Esophagus squamous epithelium (tissue), 5 donors: ENCODE results near the gene NARS2. TPM values are rescaled to one million over a fixed set of nuclear protein-coding genes. Genes with fewer than 3 reads are reported as not detected.

Experiments
- DNase-seq: peaks from one replicate; lab custom pipeline; 2025; lab: John Stamatoyannopoulos, UW
- H3K27ac ChIP-seq, 4 donors: fragments of 200-600 bp; sonication (generic); one replicate each; pipeline ENCODE4 v1.5.1; 2016 to 2019; ENCODE audit warnings: mild to moderate bottlenecking in 1 of 4
- H3K27me3 ChIP-seq, 4 donors: fragments of 200-600 bp; sonication (generic); 1 replicate in 3 of 4; 2 replicates in 1 of 4; pipeline versions ENCODE4 v1.5.1 to v1.6.0; 2017 to 2021; ENCODE audit warnings: antibody characterized with exemption in 1 of 4
- H3K36me3 ChIP-seq, 3 donors: fragments of 200-600 bp; sonication (generic); one replicate each; pipeline ENCODE4 v1.5.1; 2016 to 2019
- H3K4me1 ChIP-seq, 3 donors: fragments of 200-600 bp; sonication (generic); one replicate each; pipeline ENCODE4 v1.5.1; 2017 to 2019
- H3K4me3 ChIP-seq, 4 donors: fragments of 200-600 bp; sonication (generic); 1 replicate in 3 of 4; 2 replicates in 1 of 4; pipeline ENCODE4 v1.5.1; 2016 to 2019; ENCODE audit warnings: mild to moderate bottlenecking in 2 of 4, moderate library complexity in 1 of 4
- H3K9me3 ChIP-seq, 3 donors: fragments of 200-600 bp; sonication (generic); one replicate each; pipeline ENCODE4 v1.5.1; 2016 to 2019
- CTCF ChIP-seq, 6 experiments: fragments of 450-650 bp in 4 of 6; fragments of 200-600 bp in 2 of 6; sonication (generic) in 2 of 6; IDR thresholded peaks; one replicate each; pipeline ENCODE4 v1.5.1; 2016 to 2019; ENCODE audit warnings: antibody characterized with exemption in 6 of 6, mild to moderate bottlenecking in 4 of 6, moderate library complexity in 4 of 6
- POLR2A ChIP-seq, 4 donors: fragments of 450-650 bp; IDR thresholded peaks; one replicate each; pipeline ENCODE4 v1.6.1; 2017; ENCODE audit warnings: antibody characterized with exemption in 4 of 4, mild to moderate bottlenecking in 4 of 4, moderate library complexity in 3 of 4
- WGBS, 2 donors: methylation state at CpG; one replicate each; pipeline ENCODE4 v1.1.5; 2018; 5-methylcytosine and 5-hydroxymethylcytosine counted together
- intact Hi-C: fragments of 100-400 bp; cut with DNase I; formaldehyde crosslinking; loops from one replicate; pipeline ENCODE4 v1.15.0; 2022
- total RNA-seq, 4 donors: library from RNA; depleted of rRNA; stranded (reverse); fragments of >200 nt; gene quantifications; one replicate each; pipeline ENCODE4 v1.1.0, GENCODE V29; 2016
- donor health status: DM: yes; HTN: yes; CAD: no.

The NARS2 gene
- total RNA-seq, 4 donors from 2014 or later = 9.4 to 15.7 (median 13.6) TPM

DNA sequence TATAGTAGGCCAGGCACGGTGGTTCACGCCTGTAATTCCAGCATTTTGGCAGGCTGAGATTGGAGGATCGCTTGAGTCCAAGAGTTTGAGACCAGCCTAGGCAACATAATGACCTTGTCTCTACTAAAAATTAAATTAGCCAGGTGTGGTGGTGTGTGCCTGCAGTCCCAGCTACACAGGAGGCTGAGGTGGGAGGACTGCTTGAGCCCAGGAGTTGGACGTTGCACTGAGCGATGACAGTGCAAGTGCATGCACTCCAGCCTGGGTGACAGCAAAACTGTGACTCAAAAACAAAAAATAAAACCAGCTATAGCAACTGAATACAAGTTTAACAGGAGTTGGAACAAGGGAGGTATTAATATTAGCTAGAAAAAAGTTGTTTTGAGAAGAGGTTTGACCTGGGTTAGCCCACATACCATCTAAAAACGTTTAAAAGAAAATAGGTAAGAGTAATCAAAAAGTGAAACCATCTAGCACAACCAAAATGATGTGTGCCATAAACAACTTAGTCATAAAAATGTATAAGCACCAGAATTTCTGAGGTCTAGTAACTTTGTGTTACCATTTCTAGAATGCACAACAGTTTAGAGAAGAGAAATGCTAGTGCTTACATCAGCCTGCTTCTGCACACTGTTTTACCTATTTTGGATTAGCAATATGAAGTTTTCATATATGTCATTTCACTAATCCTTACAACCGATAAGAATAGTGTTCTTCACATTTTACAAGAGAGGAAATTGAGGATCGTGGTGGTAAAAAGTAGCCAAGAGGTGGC, 26.5 kb downstream of the NARS2 start:
- no peak for DNase-seq
- Histone ChIP-seq H3K27ac (no peak overlapping the region), H3K4me1 (peaks cover 0 to 6% (median 0%) of the 10 kb centered on the region in 3 donors), H3K9me3 (no peaks in the 10 kb centered on the region), H3K27me3 (no peaks in the 10 kb centered on the region), H3K36me3 (peaks cover 0 to 6% (median 0%) of the 10 kb centered on the region in 3 donors), H3K4me3 (no peak overlapping the region)
- intact Hi-C loops = no loop called here
- TF ChIP-seq POLR2A (IDR thresholded peaks at IDR 0.05) (no peak), CTCF (IDR thresholded peaks at IDR 0.05) (no peak)
- WGBS, 2 donors = 84 to 85% methylated on average over 8 of the region's 8 CpGs

DNA sequence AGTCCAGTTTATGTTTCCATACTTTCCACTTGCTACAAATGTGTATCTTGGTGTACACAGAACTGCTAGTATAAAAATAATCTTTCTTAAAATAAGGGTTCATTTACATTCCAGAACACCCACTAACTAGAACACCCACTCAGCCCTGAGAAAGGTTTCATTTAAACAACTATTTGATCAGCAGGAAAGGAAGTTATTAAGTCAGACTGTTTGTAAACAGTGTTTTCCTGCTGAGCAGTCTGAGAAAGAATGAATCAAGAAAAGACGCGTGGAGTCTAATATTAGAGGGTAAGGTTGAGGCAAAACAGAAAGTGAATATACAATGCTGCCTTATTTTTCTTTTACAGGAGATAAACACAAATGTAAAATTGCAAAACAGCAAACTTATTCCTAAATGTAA, 32.7 kb downstream of the NARS2 start:
- Histone ChIP-seq H3K9me3 (no peaks in the 10 kb centered on the region), H3K27me3 (no peaks in the 10 kb centered on the region), H3K4me1 (no peaks in the 10 kb centered on the region), H3K4me3 (no peak overlapping the region), H3K36me3 (peaks cover 0 to 11% (median 0%) of the 10 kb centered on the region in 3 donors), H3K27ac (no peak overlapping the region)
- 54 to 78% methylated on average over 2 of the region's 2 CpGs for WGBS, 2 donors
- DNase-seq = no peak
- TF ChIP-seq POLR2A (IDR thresholded peaks at IDR 0.05) (no peak), CTCF (IDR thresholded peaks at IDR 0.05) (no peak)
- intact Hi-C loops = no loop called here

DNA sequence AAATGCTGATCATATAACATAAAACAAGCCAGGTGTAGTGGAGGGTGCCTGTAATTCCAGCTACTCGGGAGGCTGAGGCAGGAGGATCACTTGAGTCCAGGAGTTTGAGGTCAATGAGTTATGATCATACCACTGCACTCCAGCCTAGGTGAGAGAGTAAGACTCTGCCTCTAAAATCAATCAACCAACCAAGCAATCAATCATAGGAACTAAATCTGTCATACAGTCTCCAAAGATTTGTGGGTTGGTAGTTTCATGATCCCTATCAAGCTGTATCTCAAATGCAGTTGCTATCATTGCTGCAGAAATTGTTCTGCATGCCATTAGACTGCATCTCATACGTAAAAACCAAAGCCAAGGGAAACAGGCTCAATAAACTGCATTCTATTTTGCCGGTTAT, 33.1 kb downstream of the NARS2 start:
- Histone ChIP-seq H3K4me3 (no peak overlapping the region), H3K4me1 (no peaks in the 10 kb centered on the region), H3K9me3 (no peaks in the 10 kb centered on the region), H3K27me3 (no peaks in the 10 kb centered on the region), H3K27ac (no peak overlapping the region), H3K36me3 (peaks cover 0 to 15% (median 0%) of the 10 kb centered on the region in 3 donors)
- WGBS, 2 donors = 76 to 87% methylated on average over 2 to 3 of the region's 3 CpGs
- TF ChIP-seq POLR2A (IDR thresholded peaks at IDR 0.05) (no peak), CTCF (IDR thresholded peaks at IDR 0.05) (no peak)
- DNase-seq = no peak
- intact Hi-C loops = no loop called here

DNA sequence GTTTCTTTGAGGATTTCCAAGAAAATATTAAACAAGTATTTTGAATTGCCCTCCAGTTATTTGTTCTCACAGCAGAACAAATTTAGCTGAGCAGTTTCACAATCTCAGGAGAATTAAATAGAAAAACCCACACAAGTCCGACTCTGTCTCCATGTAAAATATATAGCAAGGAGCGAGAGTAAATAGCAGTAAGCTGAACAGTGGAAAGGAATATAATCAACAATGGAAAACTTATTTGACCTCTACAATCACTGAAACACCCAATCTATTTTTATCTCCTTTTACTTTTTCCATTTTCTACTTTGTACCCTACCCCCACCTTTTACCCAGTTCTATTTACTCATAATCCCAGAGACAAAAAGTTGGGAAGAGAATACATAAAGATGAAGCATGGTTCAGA, 34.4 kb downstream of the NARS2 start:
- no peak for DNase-seq
- Histone ChIP-seq H3K4me3 (no peak overlapping the region), H3K4me1 (no peaks in the 10 kb centered on the region), H3K27ac (no peak overlapping the region), H3K9me3 (no peaks in the 10 kb centered on the region), H3K36me3 (peaks cover 0 to 15% (median 0%) of the 10 kb centered on the region in 3 donors), H3K27me3 (no peaks in the 10 kb centered on the region)
- 89 to 91% methylated on average over 2 of the region's 2 CpGs for WGBS, 2 donors
- TF ChIP-seq POLR2A (IDR thresholded peaks at IDR 0.05) (no peak), CTCF (IDR thresholded peaks at IDR 0.05) (no peak)
- intact Hi-C loops = no loop called here

GRCh38 chr11:78539506-78539905, 35.2 kb downstream of the NARS2 start:
- Histone ChIP-seq H3K36me3 (peaks cover 0 to 15% (median 0%) of the 10 kb centered on the region in 3 donors), H3K4me3 (no peak overlapping the region), H3K27ac (no peak overlapping the region), H3K27me3 (no peaks in the 10 kb centered on the region), H3K9me3 (no peaks in the 10 kb centered on the region), H3K4me1 (no peaks in the 10 kb centered on the region)
- no peak for DNase-seq
- 63 to 71% methylated on average over 3 of the region's 3 CpGs for WGBS, 2 donors
- intact Hi-C loops = no loop called here
- TF ChIP-seq POLR2A (IDR thresholded peaks at IDR 0.05) = no peak
- no peak for TF ChIP-seq CTCF (IDR thresholded peaks at IDR 0.05)
